Sciatic nerve (tissue), 2 donors: ENCODE data around the gene TNFSF12. TPM values are rescaled to one million over a fixed set of nuclear protein-coding genes. Genes with fewer than 3 reads are reported as not detected.

Experiments used
- ATAC-seq: fragments of 200-7000 bp; cut with Tn5 transposase; one replicate; pipeline ENCODE4 v1.9.1; 2020; ENCODE audit warnings: mild to moderate bottlenecking, moderate library complexity
- DNase-seq: peaks from one replicate; pipeline ENCODE4 v3.0.0-alpha.2; 2020; ENCODE audit warnings: low spot score
- intact Hi-C: fragments of 100-400 bp; cut with DNase I; formaldehyde crosslinking; loops from one replicate; pipeline ENCODE4 v1.14.2; 2022
- total RNA-seq: library from RNA; stranded (reverse); fragmentation: NEBNext Ultra II Directional; extraction: Animal tissue kit (Norgen Biotek cat#: 25700); gene quantifications from one replicate; pipeline ENCODE4 v1.2.1, GENCODE V29; 2021
- donor health status: DM: no; HTN: no; CAD: no.
- donor health status: DM: no; HTN: no; CAD: no.

The TNFSF12 gene
- total RNA-seq, 1 donor from 2014 or later: 63.9 TPM

- intact Hi-C loops: no loop called here
- ATAC-seq (no peak), DNase-seq (no peak)
These were observed 9.8 kb upstream of the TNFSF12 start for GRCh38 chr17:7538891-7539545.

DNA sequence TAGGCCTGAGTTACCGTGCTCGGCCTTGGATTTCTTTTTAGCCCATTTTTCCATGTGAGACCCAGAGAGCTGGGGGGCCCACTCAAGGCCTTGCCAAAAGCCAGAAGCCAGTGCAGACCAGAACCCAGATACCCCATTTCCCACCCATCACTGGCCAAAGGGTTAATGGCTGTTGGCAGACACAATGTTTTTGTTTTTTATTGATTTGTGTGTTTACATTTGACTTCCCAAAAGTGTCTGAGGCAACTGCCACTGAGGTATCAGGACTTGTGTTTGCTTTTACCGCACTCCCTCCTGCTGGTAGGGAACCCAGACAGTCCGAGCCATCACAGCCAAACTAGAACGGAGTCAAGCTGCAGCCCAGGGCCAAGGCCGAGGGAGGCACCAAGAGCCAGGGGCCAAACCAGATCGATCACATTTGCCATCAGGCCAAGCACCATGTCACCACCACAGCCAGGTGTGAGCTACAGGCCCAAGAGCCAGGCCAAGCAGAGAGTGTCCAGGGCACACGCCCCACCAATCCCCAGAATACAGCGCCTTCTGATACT, 7.7 kb upstream of the TNFSF12 start:
- DNase-seq: no peak
- ATAC-seq: no peak
- intact Hi-C loops: no loop called here

GRCh38 chr17:7544911-7545310, 3.9 kb upstream of the TNFSF12 start:
- DNase-seq: no peak
- no peak for ATAC-seq
- intact Hi-C loops: no loop called here

- intact Hi-C loops: no loop called here
- ATAC-seq (peak; percentile 71), DNase-seq (no peak)
These were observed 670 bp downstream of the TNFSF12 start for GRCh38 chr17:7549401-7550055.

DNA sequence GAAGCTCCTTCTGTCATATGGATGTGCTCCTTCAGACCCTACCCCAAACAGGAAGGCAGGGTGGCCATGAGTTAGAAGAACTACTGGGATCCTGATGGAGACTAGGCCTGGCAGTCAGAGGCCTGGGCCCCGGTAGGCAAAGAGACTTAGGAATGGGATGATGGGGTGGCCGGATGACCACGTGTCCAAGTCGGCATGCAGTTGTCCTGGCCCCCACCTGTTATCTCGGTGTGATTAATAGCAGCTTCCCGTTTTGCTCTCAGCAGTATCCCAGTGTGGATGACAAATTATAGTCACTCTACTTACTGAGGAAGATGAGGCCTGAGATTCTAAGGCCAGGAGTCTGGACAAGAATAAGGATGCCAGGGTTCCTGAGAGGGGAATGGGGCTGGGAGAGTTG, 1.5 kb downstream of the TNFSF12 start:
- intact Hi-C loops: no loop called here
- no peak for ATAC-seq
- DNase-seq: no peak

DNA sequence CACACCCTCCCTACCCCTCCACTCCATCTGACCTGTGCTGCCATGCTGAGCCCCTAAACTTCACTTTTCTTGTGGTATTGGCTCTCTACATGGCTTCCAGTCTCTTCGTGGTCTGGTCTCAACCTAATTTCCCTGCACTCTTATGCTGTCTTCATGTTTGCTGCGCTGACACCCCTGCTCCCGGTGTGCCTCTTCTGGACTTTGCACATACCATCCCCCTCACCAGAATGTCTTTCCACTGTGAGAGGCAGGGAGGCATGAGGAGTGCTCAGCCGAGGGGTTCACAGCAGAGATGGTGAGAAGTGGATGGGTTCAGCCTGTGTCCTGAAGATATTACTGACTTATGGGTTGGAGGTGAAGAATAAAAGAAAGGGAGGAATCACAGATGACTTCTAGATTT, 2.5 kb downstream of the TNFSF12 start:
- DNase-seq (no peak), ATAC-seq (no peak)
- intact Hi-C loops: no loop called here

DNA sequence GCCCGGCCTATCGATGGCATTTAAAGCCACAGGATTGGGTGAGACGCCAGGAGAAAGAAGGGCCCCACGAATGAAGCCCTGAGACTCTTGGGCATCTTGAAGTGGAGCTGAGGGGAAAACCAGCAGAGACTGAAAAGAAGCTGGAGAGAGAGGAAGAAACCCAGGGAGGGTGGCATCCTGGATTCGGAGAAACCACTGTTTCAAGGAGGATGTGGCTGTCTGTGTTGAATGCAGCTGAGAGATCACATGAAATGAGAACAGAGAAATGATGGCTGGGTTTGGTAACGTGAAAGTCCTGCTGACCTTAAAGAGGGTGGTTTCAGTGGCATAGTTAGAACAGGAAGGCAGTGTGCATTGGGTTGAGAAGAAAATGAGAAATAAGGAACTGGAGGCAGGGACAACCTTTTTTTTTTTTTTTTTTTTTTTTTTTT, 3.8 kb downstream of the TNFSF12 start:
- peak; percentile 16 for ATAC-seq
- no peak for DNase-seq
- intact Hi-C loops: no loop called here

DNA sequence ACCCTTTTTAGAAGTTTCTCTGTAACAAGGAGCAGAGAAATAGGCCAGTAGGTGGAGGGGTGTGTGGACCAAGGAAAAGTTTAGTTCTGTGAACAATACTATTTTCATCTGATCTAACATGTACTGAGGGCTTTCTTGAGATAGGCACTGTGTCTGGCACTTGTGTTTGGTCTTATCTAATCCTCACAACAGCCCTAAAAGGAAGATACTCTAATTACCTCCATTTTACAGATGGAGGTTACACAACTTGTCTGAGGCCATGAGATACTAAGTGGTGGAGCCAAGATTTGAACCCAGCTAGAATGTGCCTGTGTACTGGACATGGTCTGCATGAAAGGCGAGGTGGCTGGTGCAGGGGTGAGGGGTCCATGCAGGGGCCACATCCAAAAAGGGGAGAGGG, 4.5 kb downstream of the TNFSF12 start:
- ATAC-seq (no peak), DNase-seq (no peak)
- intact Hi-C loops: no loop called here

DNA sequence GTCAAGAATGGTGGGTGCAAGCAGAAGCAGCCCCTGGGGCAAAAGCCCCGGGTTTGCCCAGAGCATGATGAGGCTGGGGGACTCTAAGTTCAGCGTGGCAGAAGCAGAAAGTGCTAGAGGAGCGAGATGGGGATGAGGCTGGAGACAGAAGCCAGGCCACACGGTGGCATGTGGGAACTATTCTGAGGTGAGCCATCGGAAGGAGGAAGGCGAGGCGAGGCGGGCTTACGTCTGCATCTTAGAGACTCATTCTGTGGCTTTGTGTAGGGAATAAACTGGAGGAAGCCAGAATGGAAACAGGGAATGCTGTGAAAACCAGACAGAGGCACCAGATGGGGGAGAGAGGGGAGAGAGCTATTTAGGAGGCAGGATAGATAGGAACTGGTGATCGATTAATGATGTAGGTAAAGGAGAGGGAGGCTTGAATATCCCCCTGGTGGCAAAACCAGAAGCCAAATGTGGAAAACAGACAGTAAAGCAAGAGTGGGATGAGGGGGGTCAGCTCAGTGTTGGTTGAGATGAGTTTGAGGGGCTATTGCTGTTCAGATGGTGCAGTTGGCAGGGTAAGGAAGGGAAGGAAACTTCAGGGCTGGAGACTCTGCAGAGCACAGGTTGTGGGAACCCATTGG, 6.6 kb downstream of the TNFSF12 start:
- intact Hi-C loops: no loop called here
- DNase-seq (no peak), ATAC-seq (no peak)

DNA sequence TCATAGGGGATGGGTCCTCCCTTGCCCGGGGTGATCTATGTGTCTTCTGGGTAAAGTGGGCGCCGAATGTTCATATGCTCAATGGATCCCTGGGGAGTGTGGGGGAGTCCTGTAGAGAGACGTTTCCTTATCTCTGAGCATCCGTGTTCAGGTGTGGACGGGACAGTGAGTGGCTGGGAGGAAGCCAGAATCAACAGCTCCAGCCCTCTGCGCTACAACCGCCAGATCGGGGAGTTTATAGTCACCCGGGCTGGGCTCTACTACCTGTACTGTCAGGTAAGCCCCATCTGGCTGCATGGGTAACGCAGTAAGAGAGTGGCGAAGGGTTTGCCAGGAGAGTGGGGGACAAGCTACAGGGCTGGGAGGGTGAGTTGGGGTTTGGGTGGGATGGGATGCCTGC, 7.8 kb downstream of the TNFSF12 start:
- no peak for ATAC-seq
- intact Hi-C loops: no loop called here
- no peak for DNase-seq

DNA sequence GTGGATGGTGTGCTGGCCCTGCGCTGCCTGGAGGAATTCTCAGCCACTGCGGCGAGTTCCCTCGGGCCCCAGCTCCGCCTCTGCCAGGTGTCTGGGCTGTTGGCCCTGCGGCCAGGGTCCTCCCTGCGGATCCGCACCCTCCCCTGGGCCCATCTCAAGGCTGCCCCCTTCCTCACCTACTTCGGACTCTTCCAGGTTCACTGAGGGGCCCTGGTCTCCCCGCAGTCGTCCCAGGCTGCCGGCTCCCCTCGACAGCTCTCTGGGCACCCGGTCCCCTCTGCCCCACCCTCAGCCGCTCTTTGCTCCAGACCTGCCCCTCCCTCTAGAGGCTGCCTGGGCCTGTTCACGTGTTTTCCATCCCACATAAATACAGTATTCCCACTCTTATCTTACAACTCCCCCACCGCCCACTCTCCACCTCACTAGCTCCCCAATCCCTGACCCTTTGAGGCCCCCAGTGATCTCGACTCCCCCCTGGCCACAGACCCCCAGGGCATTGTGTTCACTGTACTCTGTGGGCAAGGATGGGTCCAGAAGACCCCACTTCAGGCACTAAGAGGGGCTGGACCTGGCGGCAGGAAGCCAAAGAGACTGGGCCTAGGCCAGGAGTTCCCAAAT, 8.4 kb downstream of the TNFSF12 start:
- DNase-seq: no peak
- ATAC-seq: no peak
- intact Hi-C loops: no loop called here

DNA sequence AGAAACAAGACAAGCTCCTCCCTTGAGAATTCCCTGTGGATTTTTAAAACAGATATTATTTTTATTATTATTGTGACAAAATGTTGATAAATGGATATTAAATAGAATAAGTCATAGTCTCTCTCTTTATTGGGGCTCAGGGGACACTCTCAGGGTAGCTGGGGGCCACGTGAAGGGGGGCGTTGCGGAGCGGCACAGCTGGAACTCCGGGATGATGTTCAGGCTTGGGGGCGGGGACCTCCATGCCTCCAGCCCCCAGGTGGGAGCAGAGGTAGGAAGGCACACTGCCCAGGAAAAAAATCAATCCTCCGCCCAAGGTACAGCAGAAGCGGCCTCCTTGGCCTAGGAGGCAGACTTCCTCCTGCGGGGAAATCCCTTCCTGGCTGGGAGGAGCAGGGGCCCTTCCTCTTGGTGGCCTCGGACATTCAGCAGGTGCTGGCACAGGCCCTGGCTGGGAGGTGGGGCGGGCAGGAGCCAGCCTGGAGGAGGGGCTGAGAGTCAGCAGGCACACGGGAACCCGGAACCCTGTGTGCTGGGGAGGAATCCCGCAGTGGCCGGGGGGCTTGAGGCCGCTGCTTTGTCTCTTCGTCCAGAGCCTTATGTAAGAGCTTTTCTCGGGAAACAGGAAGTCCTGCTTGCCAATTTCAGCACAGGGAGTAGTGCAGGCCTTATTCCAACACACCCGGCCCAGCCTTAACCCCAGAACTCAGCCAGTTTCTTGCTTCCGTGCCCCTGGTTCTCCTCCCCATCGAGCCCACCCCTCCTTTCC, 9.1 kb downstream of the TNFSF12 start:
- DNase-seq (peak; percentile 90), ATAC-seq (peak; percentile 83)
- intact Hi-C loops: no loop called here

GRCh38 chr17:7558544-7559319, 9.9 kb downstream of the TNFSF12 start, which contains the start of gene TNFSF13:
Gene TNFSF13, plus strand, starts transcription at chr17:7558750. Its CDS starts 290 bp downstream, at chr17:7559040.
- peak; percentile 82 for DNase-seq
- ATAC-seq: peak; percentile 54
- intact Hi-C loops: no loop called here

- ATAC-seq (no peak), DNase-seq (peak; percentile 75)
- intact Hi-C loops: loop anchor here (5.0 to 10.0 kb wide), 2 partner anchors 42 to 205 kb away; partner anchors contain the start of genes KCTD11 and TMEM95
These were observed 10.7 kb downstream of the TNFSF12 start for GRCh38 chr17:7559320-7560171.

GRCh38 chr17:7560172-7561027, 11.5 kb downstream of the TNFSF12 start:
- ATAC-seq (peak; percentile 25), DNase-seq (peak; percentile 77)
- intact Hi-C loops: loop anchor here (5.0 to 10.0 kb wide), 2 partner anchors 43 to 206 kb away; partner anchors contain the start of genes KCTD11 and TMEM95

- intact Hi-C loops: loop anchor here (5.0 to 10.0 kb wide), 2 partner anchors 44 to 206 kb away; partner anchors contain the start of genes KCTD11 and TMEM95
- DNase-seq (peak; percentile 95), ATAC-seq (peak; percentile 75)
These were observed 12.2 kb downstream of the TNFSF12 start for GRCh38 chr17:7561028-7561575.
